CD8-positive, alpha-beta memory T cell (primary cell): Measurements from ENCODE around the gene SEMA6C. TPM values are rescaled to one million over a fixed set of nuclear protein-coding genes. Genes with fewer than 3 reads are reported as not detected.
A peak's percentile ranks its signal among the peaks of the same experiment; 100 is the strongest.

Source experiments
- CTCF ChIA-PET: fragments of 350-600 bp; sonication (Branson Sonifier 250); formaldehyde crosslinking; loops from one replicate; lab custom pipeline; 2021; ENCODE audit warnings: antibody characterized with exemption; lab: Charles Lee
- POLR2A ChIA-PET: fragments of 350-600 bp; sonication (Branson Sonifier 250); formaldehyde crosslinking; loops from one replicate; lab custom pipeline; 2021; ENCODE audit warnings: antibody characterized with exemption; lab: Charles Lee
- DNase-seq, 5 donors: peaks; one replicate each; pipeline versions ENCODE4 v3.0.0 to v3.0.0-alpha.2; 2020 to 2022; ENCODE audit warnings: mixed read lengths in 1 of 5
- H3K27ac ChIP-seq: one replicate; pipeline ENCODE4 v1.7.0; 2013; ENCODE audit warnings: low read depth, mild to moderate bottlenecking, low read length, moderate library complexity
- H3K27me3 ChIP-seq: 2 replicates; pipeline ENCODE4 v1.7.0; 2013; ENCODE audit warnings: low read length, mild to moderate bottlenecking; ENCODE audit not compliant: insufficient read depth, poor library complexity, severe bottlenecking
- H3K36me3 ChIP-seq: 2 replicates; pipeline ENCODE4 v1.7.0; 2013; ENCODE audit warnings: mild to moderate bottlenecking, low read length, moderate library complexity; ENCODE audit not compliant: insufficient read depth
- H3K4me1 ChIP-seq: 2 replicates; pipeline ENCODE4 v1.7.0; 2013; ENCODE audit warnings: mild to moderate bottlenecking, low read length, moderate library complexity; ENCODE audit not compliant: insufficient read depth
- H3K4me3 ChIP-seq: 2 replicates; pipeline ENCODE4 v1.7.0; 2013; ENCODE audit warnings: mild to moderate bottlenecking, low read length
- H3K9me3 ChIP-seq: 2 replicates; pipeline ENCODE4 v1.7.0; 2013; ENCODE audit warnings: mild to moderate bottlenecking, low read length
- H3K27ac Mint-ChIP-seq, 8 donors: one replicate each; pipeline ENCODE4 v1.8.0; 2020 to 2021; ENCODE audit warnings: mixed read lengths in 8 of 8, mild to moderate bottlenecking in 6 of 8, inconsistent platforms in 3 of 8, moderate library complexity in 3 of 8
- H3K27me3 Mint-ChIP-seq, 2 donors: one replicate each; pipeline ENCODE4 v1.8.0; 2020 to 2021; ENCODE audit warnings: mixed read lengths in 2 of 2, mild to moderate bottlenecking in 1 of 2, moderate library complexity in 1 of 2
- H3K36me3 Mint-ChIP-seq, 3 donors: one replicate each; pipeline ENCODE4 v1.8.0; 2020 to 2021; ENCODE audit warnings: mixed read lengths in 3 of 3, inconsistent platforms in 1 of 3, mild to moderate bottlenecking in 1 of 3
- H3K4me1 Mint-ChIP-seq, 3 donors: one replicate each; pipeline ENCODE4 v1.8.0; 2020 to 2021; ENCODE audit warnings: mixed read lengths in 3 of 3, inconsistent platforms in 1 of 3, mild to moderate bottlenecking in 1 of 3
- H3K4me3 Mint-ChIP-seq, 7 donors: one replicate each; pipeline ENCODE4 v1.8.0; 2020 to 2021; ENCODE audit warnings: mixed read lengths in 7 of 7, mild to moderate bottlenecking in 6 of 7, moderate library complexity in 4 of 7, inconsistent platforms in 2 of 7
- H3K9me3 Mint-ChIP-seq, 5 donors: one replicate each; pipeline ENCODE4 v1.8.0; 2020 to 2022; ENCODE audit warnings: mixed read lengths in 5 of 5, mild to moderate bottlenecking in 3 of 5, moderate library complexity in 2 of 5, inconsistent platforms in 1 of 5
- polyA plus RNA-seq: library from polyadenylated mRNA; unstranded; fragments of 300-500 nt; fragmentation: Illumina TruSeq; gene quantifications from one replicate; pipeline ENCODE4 v1.2.3, GENCODE V29; 2021
- total RNA-seq, 2 experiments: library from RNA; stranded (reverse); gene quantifications; one replicate each; pipeline ENCODE4 v1.2.3, GENCODE V29; 2021

The SEMA6C gene
- total and polyA plus RNA-seq, 3 experiments from 2014 or later, result 1.5 to 3.1 (median 2.9) TPM

DNA sequence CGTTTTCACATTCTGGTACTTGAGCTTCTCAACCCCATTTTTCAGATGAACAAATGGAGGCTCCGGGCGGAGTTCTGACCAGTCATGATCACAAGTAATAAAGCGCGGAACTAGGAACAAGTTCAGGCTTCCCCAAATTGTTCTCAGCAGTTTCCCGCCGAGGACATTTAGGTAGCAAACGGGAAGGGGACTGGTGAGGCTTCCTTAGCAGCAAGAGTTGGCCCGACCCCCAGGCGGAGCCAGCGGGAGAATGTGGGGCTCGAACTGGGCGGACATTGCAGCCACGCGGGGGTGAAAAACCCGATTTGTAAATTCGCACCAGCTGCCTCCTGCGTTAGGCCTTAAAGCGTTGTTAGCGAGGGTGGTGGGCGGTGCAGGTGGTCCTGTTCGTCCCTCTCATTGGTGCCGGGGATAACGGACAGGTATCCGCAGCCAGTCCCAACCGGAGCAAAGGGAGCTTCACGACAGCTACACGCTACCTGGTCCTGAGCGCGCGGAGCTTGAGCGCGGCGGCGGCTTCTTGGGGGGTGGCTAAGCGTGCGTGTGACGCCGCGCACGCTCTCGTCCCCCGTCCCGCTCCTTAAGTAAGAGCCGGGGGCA is 15.3 kb downstream of the SEMA6C start:
- ChIA-PET CTCF (interaction anchor here (1.2 to 1.5 kb wide), 3 partner anchors 10 to 32 kb away, joined by 3 to 8 read pairs (median 5); partner anchors contain the start of gene TNFAIP8L2), POLR2A (interaction anchor here (0.9 to 1.2 kb wide), 3 partner anchors 26 to 71 kb away, joined by 3 to 7 read pairs (median 3); partner anchors contain the start of genes CDC42SE1, GABPB2, MLLT11 and TNFAIP8L2)
- Mint-ChIP-seq H3K9me3 (no peaks in the 10 kb centered on the region), H3K27ac (peak overlapping the region in 2 of 8 donors; percentile 42 to 46), H3K27me3 (peaks cover 8 to 13% of the 10 kb centered on the region in 2 donors), H3K4me1 (peaks cover 9 to 12% (median 11%) of the 10 kb centered on the region in 3 donors), H3K4me3 (peak overlapping the region; percentile 18 to 82 (median 67)), H3K36me3 (peaks cover 0 to 2% (median 2%) of the 10 kb centered on the region in 3 donors)
- Histone ChIP-seq H3K36me3 (no peaks in the 10 kb centered on the region), H3K27me3 (no peaks in the 10 kb centered on the region), H3K27ac (no peak overlapping the region), H3K9me3 (no peaks in the 10 kb centered on the region), H3K4me1 (peaks cover 11% of the 10 kb centered on the region), H3K4me3 (peak overlapping the region; percentile 55)
- peak; percentile 33 to 89 (median 61) for DNase-seq

- Histone ChIP-seq H3K4me3 (no peak overlapping the region), H3K9me3 (no peaks in the 10 kb centered on the region), H3K27ac (no peak overlapping the region), H3K4me1 (peaks cover 11% of the 10 kb centered on the region), H3K27me3 (no peaks in the 10 kb centered on the region), H3K36me3 (no peaks in the 10 kb centered on the region)
- H3K27me3 Mint-ChIP-seq, result peaks cover 6 to 13% of the 10 kb centered on the region in 2 donors
- no peaks in the 10 kb centered on the region for H3K9me3 Mint-ChIP-seq
- H3K4me1 Mint-ChIP-seq, result peaks cover 11 to 21% (median 18%) of the 10 kb centered on the region in 3 donors
- POLR2A ChIA-PET, result interaction anchor here (0.6 kb wide), 1 partner anchor 13 kb away, joined by 3 read pairs; no protein-coding TSS in a partner anchor
- peaks cover 0 to 12% (median 2%) of the 10 kb centered on the region in 3 donors for H3K36me3 Mint-ChIP-seq
- no peak for DNase-seq
- no peak overlapping the region for H3K27ac Mint-ChIP-seq
- CTCF ChIA-PET, result interaction anchor here (1.2 kb wide), 1 partner anchor 29 kb away, joined by 5 read pairs; no protein-coding TSS in a partner anchor
- H3K4me3 Mint-ChIP-seq, result no peak overlapping the region
These were observed 17.6 kb downstream of the SEMA6C start for GRCh38 chr1:151128800-151129199.

DNA sequence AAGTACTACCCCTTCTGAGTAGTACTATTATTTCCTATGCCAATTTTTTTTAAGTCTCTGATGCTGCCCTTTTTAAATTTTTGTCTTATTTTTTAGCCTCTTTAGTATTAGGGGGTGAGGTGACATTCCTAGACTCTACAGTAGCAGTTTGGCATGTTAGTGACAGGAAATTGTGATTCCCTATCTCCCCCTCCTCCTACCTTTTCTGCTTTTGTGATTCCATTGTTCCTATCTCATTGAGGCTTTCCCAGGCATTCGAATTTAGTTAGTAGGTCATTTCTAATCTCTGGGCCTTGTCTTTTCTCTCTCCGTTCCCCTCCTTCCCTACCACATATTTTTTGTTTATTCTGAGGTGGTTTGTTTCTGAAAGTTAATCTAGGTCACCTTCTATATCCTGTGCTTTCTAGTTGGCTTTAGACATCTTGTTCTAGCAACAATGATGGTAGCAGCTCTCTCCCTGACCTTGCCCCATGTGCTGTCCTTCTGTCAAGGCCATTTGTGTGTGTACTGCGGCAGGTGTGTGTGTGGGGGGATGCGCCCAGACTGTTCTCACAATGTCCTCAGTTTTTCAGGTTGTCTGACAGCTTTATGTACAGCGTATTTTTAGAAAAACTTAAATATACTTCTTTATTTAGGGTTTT is 21.5 kb downstream of the SEMA6C start:
- Histone ChIP-seq H3K4me1 (no peaks in the 10 kb centered on the region), H3K36me3 (no peaks in the 10 kb centered on the region), H3K27ac (no peak overlapping the region), H3K4me3 (no peak overlapping the region), H3K9me3 (no peaks in the 10 kb centered on the region), H3K27me3 (no peaks in the 10 kb centered on the region)
- H3K9me3 Mint-ChIP-seq, result no peaks in the 10 kb centered on the region
- peaks cover 0 to 9% (median 8%) of the 10 kb centered on the region in 3 donors for H3K4me1 Mint-ChIP-seq
- no peak for DNase-seq
- H3K4me3 Mint-ChIP-seq, result peak overlapping the region in 4 of 7 donors; percentile 26 to 42 (median 35)
- peak overlapping the region in 6 of 8 donors; percentile 55 to 91 (median 82) for H3K27ac Mint-ChIP-seq
- ChIA-PET CTCF (interaction anchor here (1.1 kb wide), 1 partner anchor 30 kb away, joined by 3 read pairs; no protein-coding TSS in a partner anchor), POLR2A (interaction anchor here (0.6 kb wide), 1 partner anchor 369 kb away, joined by 3 read pairs; no protein-coding TSS in a partner anchor)
- peaks cover 7 to 39% (median 9%) of the 10 kb centered on the region in 3 donors for H3K36me3 Mint-ChIP-seq
- no peaks in the 10 kb centered on the region for H3K27me3 Mint-ChIP-seq

- ChIA-PET POLR2A (no interaction called here), CTCF (interaction anchor here (1.7 kb wide), 2 partner anchors 14 to 27 kb away, joined by 4 to 9 read pairs; no protein-coding TSS in a partner anchor)
- H3K4me1 Mint-ChIP-seq, result no peaks in the 10 kb centered on the region
- peaks cover 7% of the 10 kb centered on the region for H3K36me3 ChIP-seq
- DNase-seq, result no peak
- no peaks in the 10 kb centered on the region for H3K9me3 Mint-ChIP-seq
- no peak overlapping the region for H3K27ac Mint-ChIP-seq
- H3K36me3 Mint-ChIP-seq, result peaks cover 6 to 50% (median 6%) of the 10 kb centered on the region in 3 donors
- no peaks in the 10 kb centered on the region for H3K27me3 Mint-ChIP-seq
- H3K9me3 ChIP-seq, result no peaks in the 10 kb centered on the region
- no peaks in the 10 kb centered on the region for H3K4me1 ChIP-seq
- no peak overlapping the region for H3K27ac ChIP-seq
- no peaks in the 10 kb centered on the region for H3K27me3 ChIP-seq
- H3K4me3 ChIP-seq, result no peak overlapping the region
- no peak overlapping the region for H3K4me3 Mint-ChIP-seq
These were observed 32.6 kb downstream of the SEMA6C start for GRCh38 chr1:151113877-151114276.

GRCh38 chr1:151108331-151108730 is 38.1 kb downstream of the SEMA6C start:
- Mint-ChIP-seq H3K4me3 (no peak overlapping the region), H3K9me3 (no peaks in the 10 kb centered on the region), H3K4me1 (peaks cover 0 to 3% (median 1%) of the 10 kb centered on the region in 3 donors), H3K27me3 (no peaks in the 10 kb centered on the region), H3K27ac (peak overlapping the region in 1 of 8 donors; percentile 11), H3K36me3 (peaks cover 0 to 57% (median 2%) of the 10 kb centered on the region in 3 donors)
- no peaks in the 10 kb centered on the region for H3K4me1 ChIP-seq
- H3K27ac ChIP-seq, result no peak overlapping the region
- H3K36me3 ChIP-seq, result peaks cover 14% of the 10 kb centered on the region
- POLR2A ChIA-PET, result no interaction called here
- H3K9me3 ChIP-seq, result no peaks in the 10 kb centered on the region
- H3K27me3 ChIP-seq, result no peaks in the 10 kb centered on the region
- no peak for DNase-seq
- no peak overlapping the region for H3K4me3 ChIP-seq
- CTCF ChIA-PET, result interaction anchor here (1.0 to 1.7 kb wide), 3 partner anchors 9 to 84 kb away, joined by 3 to 4 read pairs (median 4); no protein-coding TSS in a partner anchor

DNA sequence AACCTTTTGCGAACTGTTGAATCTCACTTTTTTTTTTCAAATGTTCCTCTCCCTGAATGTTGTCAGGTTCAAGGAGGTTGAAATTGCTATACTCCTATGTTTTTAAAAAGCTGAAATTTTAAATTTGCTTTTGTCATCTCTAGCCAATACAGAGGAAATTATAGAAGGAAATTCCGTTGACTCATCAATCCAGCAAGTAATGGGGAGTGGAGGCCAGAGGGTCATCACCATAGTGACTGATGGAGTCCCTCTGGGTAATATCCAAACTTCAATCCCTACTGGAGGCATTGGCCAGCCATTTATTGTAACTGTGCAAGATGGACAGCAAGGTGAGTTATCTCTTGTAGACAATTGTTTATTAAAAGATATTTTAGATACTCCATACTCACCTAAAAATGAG is 39.5 kb downstream of the SEMA6C start:
- ChIA-PET CTCF (no interaction called here), POLR2A (interaction anchor here (0.7 kb wide), 1 partner anchor 172 kb away, joined by 3 read pairs; no protein-coding TSS in a partner anchor)
- Mint-ChIP-seq H3K27ac (peak overlapping the region in 3 of 8 donors; percentile 11 to 35 (median 24)), H3K27me3 (no peaks in the 10 kb centered on the region), H3K4me1 (peaks cover 0 to 3% (median 1%) of the 10 kb centered on the region in 3 donors), H3K9me3 (no peaks in the 10 kb centered on the region), H3K36me3 (peaks cover 0 to 58% (median 4%) of the 10 kb centered on the region in 3 donors), H3K4me3 (no peak overlapping the region)
- DNase-seq, result no peak
- peaks cover 14% of the 10 kb centered on the region for H3K36me3 ChIP-seq
- no peaks in the 10 kb centered on the region for H3K4me1 ChIP-seq
- H3K27me3 ChIP-seq, result no peaks in the 10 kb centered on the region
- H3K9me3 ChIP-seq, result no peaks in the 10 kb centered on the region
- no peak overlapping the region for H3K4me3 ChIP-seq
- H3K27ac ChIP-seq, result no peak overlapping the region

GRCh38 chr1:151104630-151105029 is 41.8 kb downstream of the SEMA6C start:
- no peak overlapping the region for H3K27ac ChIP-seq
- Mint-ChIP-seq H3K27ac (peak overlapping the region in 1 of 8 donors; percentile 36), H3K9me3 (no peaks in the 10 kb centered on the region), H3K4me3 (no peak overlapping the region), H3K27me3 (no peaks in the 10 kb centered on the region), H3K4me1 (peaks cover 0 to 3% (median 1%) of the 10 kb centered on the region in 3 donors), H3K36me3 (peaks cover 0 to 56% (median 4%) of the 10 kb centered on the region in 3 donors)
- ChIA-PET POLR2A (no interaction called here), CTCF (interaction anchor here (0.9 kb wide), 1 partner anchor 52 kb away, joined by 4 read pairs; the partner anchor contains the start of gene TNFAIP8L2)
- peaks cover 14% of the 10 kb centered on the region for H3K36me3 ChIP-seq
- no peaks in the 10 kb centered on the region for H3K4me1 ChIP-seq
- H3K4me3 ChIP-seq, result no peak overlapping the region
- H3K9me3 ChIP-seq, result no peaks in the 10 kb centered on the region
- no peaks in the 10 kb centered on the region for H3K27me3 ChIP-seq
- no peak for DNase-seq
